H9 (cell line): ENCODE measurements around the gene COPB2. TPM values are rescaled to one million over a fixed set of nuclear protein-coding genes. Genes with fewer than 3 reads are reported as not detected.

ENCODE experiments used
- DNase-seq: peaks from one replicate; pipeline ENCODE4 v3.0.0-alpha.2; 2017
- H2AFZ ChIP-seq: one replicate; pipeline ENCODE4 v1.6.1; 2013; ENCODE audit warnings: mild to moderate bottlenecking, low read length, control low read depth, moderate library complexity
- H2AK5ac ChIP-seq: 2 replicates; pipeline ENCODE4 v1.6.1; 2013; ENCODE audit warnings: low read length, control low read depth, mixed read lengths; ENCODE audit not compliant: insufficient read length
- H2BK120ac ChIP-seq: one replicate; pipeline ENCODE4 v1.6.1; 2013; ENCODE audit warnings: low read depth, mild to moderate bottlenecking, low read length, control low read depth, inconsistent platforms; ENCODE audit not compliant: poor library complexity, severe bottlenecking
- H2BK12ac ChIP-seq: 2 replicates; pipeline ENCODE4 v1.6.1; 2013; ENCODE audit warnings: low read length, control low read depth, mixed read lengths, low read depth; ENCODE audit not compliant: insufficient read length
- H2BK15ac ChIP-seq: 2 replicates; pipeline ENCODE4 v1.6.1; 2013; ENCODE audit warnings: low read depth, low read length, control low read depth
- H2BK20ac ChIP-seq: one replicate; pipeline ENCODE4 v1.6.1; 2013; ENCODE audit warnings: low read depth, mild to moderate bottlenecking, low read length, control low read depth, inconsistent platforms; ENCODE audit not compliant: poor library complexity, severe bottlenecking
- H2BK5ac ChIP-seq: 2 replicates; pipeline ENCODE4 v1.6.1; 2013; ENCODE audit warnings: low read length, control low read depth, mixed read lengths; ENCODE audit not compliant: insufficient read length
- H3K14ac ChIP-seq: 2 replicates; pipeline ENCODE4 v1.6.1; 2013; ENCODE audit warnings: low read length, control low read depth; ENCODE audit not compliant: insufficient read depth
- H3K18ac ChIP-seq: 2 replicates; pipeline ENCODE4 v1.6.1; 2013; ENCODE audit warnings: low read depth, mild to moderate bottlenecking, mixed read lengths, low read length, control low read depth; ENCODE audit not compliant: insufficient read length
- H3K23ac ChIP-seq: 2 replicates; pipeline ENCODE4 v1.6.1; 2013; ENCODE audit warnings: low read length, control low read depth, mixed read lengths, low read depth; ENCODE audit not compliant: insufficient read length
- H3K23me2 ChIP-seq: 2 replicates; pipeline ENCODE4 v1.6.1; 2013; ENCODE audit warnings: low read depth, mild to moderate bottlenecking, mixed read lengths, low read length, control low read depth; ENCODE audit not compliant: insufficient read length, poor library complexity, severe bottlenecking
- H3K27ac ChIP-seq: 2 replicates; pipeline ENCODE4 v1.5.1; 2013; ENCODE audit warnings: low read length, control low read depth, mixed read lengths, low read depth; ENCODE audit not compliant: insufficient read length
- H3K27me3 ChIP-seq: 2 replicates; pipeline ENCODE4 v1.6.1; 2013; ENCODE audit warnings: low read length, control low read depth, inconsistent platforms; ENCODE audit not compliant: insufficient read depth
- H3K4ac ChIP-seq: 2 replicates; pipeline ENCODE4 v1.6.1; 2013; ENCODE audit warnings: low read depth, mild to moderate bottlenecking, control low read depth, inconsistent platforms, low read length, moderate library complexity
- H3K4me1 ChIP-seq: 2 replicates; pipeline ENCODE4 v1.6.1; 2013; ENCODE audit warnings: low read length, control low read depth, inconsistent platforms; ENCODE audit not compliant: insufficient read depth
- H3K4me2 ChIP-seq: 2 replicates; pipeline ENCODE4 v1.6.1; 2013; ENCODE audit warnings: low read length, control low read depth, mixed read lengths; ENCODE audit not compliant: insufficient read length, insufficient read depth
- H3K56ac ChIP-seq: 2 replicates; pipeline ENCODE4 v1.6.1; 2013; ENCODE audit warnings: low read depth, mild to moderate bottlenecking, mixed read lengths, low read length, control low read depth; ENCODE audit not compliant: insufficient read length
- H3K79me1 ChIP-seq: 2 replicates; pipeline ENCODE4 v1.6.1; 2013; ENCODE audit warnings: low read depth, mild to moderate bottlenecking, moderate library complexity, low read length, control low read depth, inconsistent platforms; ENCODE audit not compliant: insufficient read depth, poor library complexity, severe bottlenecking
- H3K79me2 ChIP-seq: 2 replicates; pipeline ENCODE4 v1.6.1; 2013; ENCODE audit warnings: low read length, control low read depth, inconsistent platforms; ENCODE audit not compliant: insufficient read depth
- H3K9ac ChIP-seq: 2 replicates; pipeline ENCODE4 v1.6.1; 2013; ENCODE audit warnings: low read length, control low read depth, mixed read lengths; ENCODE audit not compliant: insufficient read length; ENCODE audit errors: extremely low read depth
- H3K9me3 ChIP-seq: one replicate; pipeline ENCODE4 v1.6.1; 2013; ENCODE audit warnings: low read depth, low read length, inconsistent platforms; ENCODE audit not compliant: control insufficient read depth
- H3T11ph ChIP-seq: one replicate; pipeline ENCODE4 v1.6.1; 2013; ENCODE audit warnings: mild to moderate bottlenecking, low read length, control low read depth, inconsistent platforms
- H4K20me1 ChIP-seq: one replicate; pipeline ENCODE4 v1.6.1; 2013; ENCODE audit not compliant: control insufficient read depth, insufficient read length, insufficient read depth
- H4K5ac ChIP-seq: 2 replicates; pipeline ENCODE4 v1.6.1; 2013; ENCODE audit warnings: low read depth, mild to moderate bottlenecking, mixed read lengths, low read length, control low read depth; ENCODE audit not compliant: insufficient read length
- H4K8ac ChIP-seq: replicated peaks from 2 replicates; pipeline ENCODE4 v1.6.1; 2013; ENCODE audit warnings: low read length, control low read depth, mixed read lengths, low read depth; ENCODE audit not compliant: insufficient read length
- H4K91ac ChIP-seq: 2 replicates; pipeline ENCODE4 v1.6.1; 2013; ENCODE audit warnings: low read depth, mild to moderate bottlenecking, moderate library complexity, mixed read lengths, low read length, control low read depth; ENCODE audit not compliant: insufficient read length
- H3K27ac Mint-ChIP-seq, 3 experiments: 2 replicates in 2 of 3; 3 replicates in 1 of 3; pipeline ENCODE4 v1.8.0; 2020 to 2021; ENCODE audit warnings: mixed read lengths in 3 of 3, mild to moderate bottlenecking in 1 of 3, moderate library complexity in 1 of 3
- H3K27me3 Mint-ChIP-seq: 2 replicates; pipeline ENCODE4 v1.8.0; 2021; ENCODE audit warnings: low read depth, mild to moderate bottlenecking, moderate library complexity, mixed read lengths
- H3K36me3 Mint-ChIP-seq, 3 experiments: 2 replicates in 2 of 3; 3 replicates in 1 of 3; pipeline ENCODE4 v1.8.0; 2020 to 2021; ENCODE audit warnings: low read depth in 3 of 3, mixed read lengths in 3 of 3; ENCODE audit not compliant: insufficient read depth in 1 of 3
- H3K4me1 Mint-ChIP-seq, 2 experiments: 2 replicates each; pipeline ENCODE4 v1.8.0; 2020; ENCODE audit warnings: mixed read lengths in 2 of 2
- H3K4me3 Mint-ChIP-seq, 2 experiments: 2 replicates in 1 of 2; 3 replicates in 1 of 2; pipeline ENCODE4 v1.8.0; 2020 to 2021; ENCODE audit warnings: mild to moderate bottlenecking in 2 of 2, mixed read lengths in 2 of 2, moderate library complexity in 1 of 2
- H3K9me3 Mint-ChIP-seq, 2 experiments: 2 replicates in 1 of 2; 3 replicates in 1 of 2; pipeline ENCODE4 v1.8.0; 2020; ENCODE audit warnings: mild to moderate bottlenecking in 2 of 2, mixed read lengths in 2 of 2, moderate library complexity in 1 of 2
- WGBS: extraction: QIAGEN DNeasy Blood & Tissue Kit; methylation state at CpG from one replicate; pipeline ENCODE4 v1.1.7; 2013; ENCODE audit warnings: missing lambda C conversion rate, low lambda C conversion rate, mixed read lengths; ENCODE audit not compliant: insufficient read length; ENCODE audit errors: extremely low coverage; 5-methylcytosine and 5-hydroxymethylcytosine counted together
- total RNA-seq: library from RNA; stranded (reverse); gene quantifications from 2 replicates; pipeline ENCODE4 v1.2.1, GENCODE V29; 2021
- TF ChIP-seq, protein P1 (sequence below): fragments of 200-600 bp; sonication (generic); conservative IDR thresholded peaks from 3 replicates; pipeline ENCODE4 v1.8.0; 2021; ENCODE audit warnings: antibody characterized with exemption, mild to moderate bottlenecking

The COPB2 gene
- total RNA-seq, 1 experiment from 2014 or later, result 121 TPM

DNA sequence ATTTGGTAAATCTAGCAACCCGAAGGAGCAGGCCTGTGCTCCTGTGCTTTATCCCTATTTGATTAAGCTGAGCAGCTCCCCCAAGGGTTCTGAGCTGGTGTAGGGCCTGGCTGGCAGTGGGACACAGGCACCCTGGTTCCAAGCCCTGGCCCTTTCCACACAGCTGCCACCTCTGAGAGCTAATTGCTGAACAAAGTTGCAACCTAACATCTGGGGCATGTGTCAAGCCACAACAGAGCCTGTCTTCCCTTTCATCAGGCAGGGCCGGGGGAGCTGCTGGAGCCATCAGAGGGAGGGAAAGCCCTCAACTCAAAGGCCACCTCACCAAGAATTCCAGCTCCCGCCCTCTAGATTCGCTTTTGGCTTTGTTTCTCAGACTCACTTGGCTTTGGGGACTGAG lies 62.7 kb downstream of the COPB2 start:
- Histone ChIP-seq H4K8ac (no peak overlapping the region), H4K5ac (no peak overlapping the region), H3T11ph (no peak overlapping the region), H3K9ac (no peak overlapping the region), H3K23ac (no peak overlapping the region), H2BK15ac (no peak overlapping the region), H4K20me1 (no peaks in the 10 kb centered on the region), H2BK12ac (no peak overlapping the region), H2BK5ac (no peak overlapping the region), H3K56ac (no peak overlapping the region), H3K23me2 (no peaks in the 10 kb centered on the region), H3K79me2 (no peaks in the 10 kb centered on the region), H3K27me3 (no peaks in the 10 kb centered on the region; the same call in 1 of the 2 replicates), H2BK20ac (no peak overlapping the region), H3K79me1 (no peaks in the 10 kb centered on the region), H2AK5ac (no peak overlapping the region), H3K18ac (no peak overlapping the region), H3K27ac (no peak overlapping the region), H3K9me3 (no peaks in the 10 kb centered on the region), H2BK120ac (no peak overlapping the region), H3K4me2 (no peak overlapping the region), H2AFZ (no peak overlapping the region), H3K4ac (no peak overlapping the region), H3K14ac (no peak overlapping the region), H3K4me1 (no peaks in the 10 kb centered on the region), H4K91ac (no peak overlapping the region)
- Mint-ChIP-seq H3K9me3 (no peaks in the 10 kb centered on the region; a peak in 1 of 5 replicates), H3K36me3 (no peaks in the 10 kb centered on the region), H3K27me3 (peaks cover 56% of the 10 kb centered on the region), H3K27ac (no peak overlapping the region), H3K4me3 (no peak overlapping the region), H3K4me1 (peaks cover 3 to 4% of the 10 kb centered on the region in 2 experiments; a peak in 3 of 4 replicates)
- no CpG with 5 or more reads among the region's 4 CpGs for WGBS
- no peak for DNase-seq
- TF ChIP-seq, protein P1, sequence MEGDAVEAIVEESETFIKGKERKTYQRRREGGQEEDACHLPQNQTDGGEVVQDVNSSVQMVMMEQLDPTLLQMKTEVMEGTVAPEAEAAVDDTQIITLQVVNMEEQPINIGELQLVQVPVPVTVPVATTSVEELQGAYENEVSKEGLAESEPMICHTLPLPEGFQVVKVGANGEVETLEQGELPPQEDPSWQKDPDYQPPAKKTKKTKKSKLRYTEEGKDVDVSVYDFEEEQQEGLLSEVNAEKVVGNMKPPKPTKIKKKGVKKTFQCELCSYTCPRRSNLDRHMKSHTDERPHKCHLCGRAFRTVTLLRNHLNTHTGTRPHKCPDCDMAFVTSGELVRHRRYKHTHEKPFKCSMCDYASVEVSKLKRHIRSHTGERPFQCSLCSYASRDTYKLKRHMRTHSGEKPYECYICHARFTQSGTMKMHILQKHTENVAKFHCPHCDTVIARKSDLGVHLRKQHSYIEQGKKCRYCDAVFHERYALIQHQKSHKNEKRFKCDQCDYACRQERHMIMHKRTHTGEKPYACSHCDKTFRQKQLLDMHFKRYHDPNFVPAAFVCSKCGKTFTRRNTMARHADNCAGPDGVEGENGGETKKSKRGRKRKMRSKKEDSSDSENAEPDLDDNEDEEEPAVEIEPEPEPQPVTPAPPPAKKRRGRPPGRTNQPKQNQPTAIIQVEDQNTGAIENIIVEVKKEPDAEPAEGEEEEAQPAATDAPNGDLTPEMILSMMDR, result no peak
